HEK293T (cell line): ENCODE results near the gene GFRA1.

Experiments used
- FOXK2 ChIP-seq: fragments of 450-650 bp; IDR thresholded peaks from 2 replicates; pipeline ENCODE4 v1.6.1; 2016; ENCODE audit warnings: mild to moderate bottlenecking
- LEF1 ChIP-seq: fragments of 450-650 bp; IDR thresholded peaks from 2 replicates; pipeline ENCODE4 v1.6.1; 2017; ENCODE audit warnings: mild to moderate bottlenecking, borderline replicate concordance
- NFRKB ChIP-seq: fragments of 450-650 bp; IDR thresholded peaks from 2 replicates; pipeline ENCODE4 v1.6.1; 2016; ENCODE audit warnings: mild to moderate bottlenecking, moderate library complexity

DNA sequence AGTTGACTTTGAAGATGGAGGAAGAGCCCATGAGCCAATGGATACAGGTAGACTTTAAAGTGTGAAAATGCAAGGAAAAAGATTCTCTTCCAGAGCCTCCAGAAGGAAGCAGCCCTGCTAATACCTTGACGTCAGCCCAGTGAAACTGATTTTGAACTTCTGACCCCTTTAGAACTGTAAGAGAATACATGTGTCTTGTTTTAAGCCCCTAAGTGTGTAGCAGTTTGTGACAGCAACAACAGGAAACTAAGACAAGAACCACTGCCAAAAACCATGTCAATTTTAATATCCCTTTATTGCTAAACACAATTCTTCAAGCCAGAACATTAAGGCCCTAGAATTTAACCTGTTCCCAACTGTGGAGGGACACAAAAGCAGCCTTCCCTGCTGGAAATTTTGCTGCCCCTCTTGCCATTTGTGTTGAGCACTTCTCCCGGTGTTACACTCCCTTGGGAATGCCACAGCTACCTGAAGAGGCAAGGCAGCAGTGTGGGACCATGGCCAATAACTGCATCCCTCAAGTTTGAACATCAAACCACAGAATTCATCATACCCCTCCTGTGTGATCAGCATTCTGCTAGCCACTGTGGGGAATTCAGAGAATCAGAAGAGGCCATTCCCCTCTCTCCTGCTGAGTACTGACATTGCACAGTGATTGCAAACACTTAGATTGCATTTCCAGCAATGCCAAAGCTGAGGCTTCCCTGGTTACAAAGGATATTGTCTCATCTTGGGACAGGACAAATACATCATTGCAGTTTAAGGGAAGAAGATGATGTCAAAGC is 38.9 kb upstream of the GFRA1 start:
- no peak for TF ChIP-seq NFRKB
- TF ChIP-seq FOXK2 = no peak
- TF ChIP-seq LEF1 = no peak
